ENCODE data around the gene CARS2.
"Not testable (repeated sequence)": the region's sequence is repeated elsewhere in the genome, so short reads cannot be mapped to it uniquely, and the experiment has no call there.

CARS2 gene

DNA sequence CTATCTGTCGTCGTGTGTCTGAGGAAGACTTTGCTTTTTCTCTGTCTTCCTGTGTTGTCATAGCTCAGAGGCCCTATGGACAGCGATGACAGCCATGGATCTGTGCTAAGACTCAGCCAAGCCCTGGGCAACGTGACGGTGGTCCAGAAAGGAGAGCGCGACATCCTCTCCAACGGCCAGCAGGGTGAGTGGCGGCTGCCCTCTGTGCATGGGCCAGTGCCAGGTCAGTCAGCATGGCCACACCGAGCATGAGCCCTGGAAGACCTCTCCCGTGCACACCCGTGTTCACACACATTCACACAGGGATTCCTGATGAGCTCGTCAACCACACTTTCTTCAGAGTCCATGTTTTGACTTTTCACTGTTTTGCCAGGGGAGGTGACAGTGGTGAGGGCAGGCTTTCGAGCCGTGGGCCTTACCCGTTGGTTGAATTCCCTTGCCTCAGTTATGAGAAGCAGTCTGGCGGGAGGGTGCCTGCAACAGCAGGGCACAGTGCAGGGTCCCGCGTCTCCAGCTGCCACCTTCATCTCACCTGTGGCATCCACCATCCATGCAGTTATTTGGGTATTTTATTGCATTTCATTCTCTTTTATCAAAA lies 70.4 kb downstream of the CARS2 start:
- DNase-seq, result no peak

DNA sequence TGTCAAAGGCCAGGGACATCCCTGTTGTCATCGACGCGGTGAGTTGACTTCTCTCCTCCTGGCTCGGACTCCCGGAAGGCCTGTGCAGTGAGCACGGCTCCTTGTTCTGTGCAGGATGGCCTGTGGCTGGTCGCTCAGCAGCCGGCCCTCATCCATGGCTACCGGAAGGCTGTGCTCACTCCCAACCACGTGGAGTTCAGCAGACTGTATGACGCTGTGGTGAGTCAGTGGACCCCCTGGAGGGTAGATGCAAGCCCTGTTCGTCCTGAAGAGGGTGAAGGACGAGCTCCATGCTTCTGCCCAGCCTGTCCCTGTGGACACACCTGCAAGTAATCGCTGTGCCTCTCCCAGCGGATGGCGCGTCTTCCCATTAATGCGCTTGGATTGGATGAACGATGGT lies 71.4 kb downstream of the CARS2 start:
- no peak for DNase-seq

DNA sequence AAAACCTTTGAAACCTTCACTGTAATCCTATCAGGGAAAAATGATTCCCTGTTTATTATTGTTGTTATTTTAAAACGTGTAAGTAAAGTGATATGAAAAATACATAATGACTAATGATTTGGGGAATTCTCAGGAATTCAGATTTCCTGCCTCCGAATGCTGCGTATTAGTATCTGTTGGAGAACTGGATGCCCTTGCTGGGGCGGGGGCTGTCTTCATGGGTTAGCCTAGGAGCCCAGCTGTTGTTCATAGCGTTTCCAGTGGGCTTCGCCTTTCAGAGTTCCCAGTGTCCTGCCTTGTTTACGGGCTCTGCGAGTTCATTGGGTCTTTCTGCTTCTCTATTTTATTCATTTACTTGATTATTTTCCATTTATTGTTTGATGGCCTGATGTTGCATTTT lies 72.1 kb downstream of the CARS2 start:
- no peak for DNase-seq

DNA sequence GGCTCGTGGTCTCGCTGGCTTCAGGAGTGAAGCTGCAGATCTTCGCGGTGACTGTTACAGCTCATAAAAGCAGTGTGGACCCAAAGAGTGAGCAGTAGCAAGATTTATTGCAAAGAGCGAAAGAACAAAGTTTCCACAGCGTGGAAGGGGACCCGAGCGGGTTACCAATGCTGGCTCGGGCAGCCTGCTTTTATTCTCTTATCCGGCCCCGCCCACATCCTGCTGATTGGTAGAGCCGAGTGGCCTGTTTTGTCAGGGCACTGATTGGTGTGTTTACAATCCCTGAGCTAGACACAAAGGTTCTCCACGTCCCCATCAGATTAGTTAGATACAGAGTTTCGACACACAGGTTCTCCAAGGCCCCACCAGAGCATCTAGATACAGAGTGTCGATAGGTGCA lies 73.7 kb downstream of the CARS2 start:
- not testable (repeated sequence) for DNase-seq

DNA sequence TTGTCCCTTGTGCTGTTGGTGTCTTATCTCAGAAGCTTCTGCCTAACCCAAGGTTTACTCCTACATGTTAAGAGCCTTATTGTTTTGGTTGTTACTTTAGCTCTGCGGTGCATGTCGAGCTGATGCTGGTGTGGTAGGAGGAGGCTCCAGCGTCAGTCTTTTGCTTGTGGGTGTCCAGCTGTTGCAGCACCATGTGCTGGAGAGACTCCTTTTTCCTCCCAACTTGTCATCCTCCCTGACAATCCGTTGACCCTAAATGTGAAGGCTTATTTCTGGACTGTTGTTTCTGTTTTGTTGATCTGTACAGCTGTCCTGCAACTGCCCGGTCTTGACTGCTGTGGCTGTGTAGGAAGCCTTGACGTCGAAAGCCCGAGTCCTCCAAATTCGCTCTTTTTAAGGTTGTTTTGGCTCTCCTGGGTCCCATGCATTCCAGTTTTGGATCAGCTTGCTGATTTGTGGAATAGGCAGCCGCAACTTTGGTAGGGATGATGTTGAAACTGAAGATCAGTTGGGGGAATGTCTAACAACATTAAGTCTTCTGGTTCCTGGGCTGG lies 75.3 kb downstream of the CARS2 start:
- no peak for DNase-seq

DNA sequence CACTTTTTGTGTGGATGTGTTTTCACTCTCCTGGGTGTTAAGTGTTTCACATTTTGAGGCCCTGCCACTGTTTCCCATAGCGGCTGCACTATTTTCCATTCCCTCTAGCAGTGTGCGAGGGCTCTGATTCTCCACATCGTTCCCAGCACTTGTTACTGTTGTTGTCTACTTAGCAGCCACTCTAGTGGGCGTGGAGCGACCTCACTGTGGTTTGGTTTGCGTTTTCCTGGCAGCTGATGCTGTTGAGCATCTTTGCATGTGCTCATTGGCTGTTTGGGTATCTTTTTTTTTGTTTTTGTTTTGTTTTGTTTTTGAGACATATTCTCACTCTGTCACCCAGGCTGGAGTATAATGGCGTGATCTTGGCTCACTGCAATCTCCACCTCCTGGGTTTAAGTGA lies 76.2 kb downstream of the CARS2 start:
- DNase-seq, result no peak

DNA sequence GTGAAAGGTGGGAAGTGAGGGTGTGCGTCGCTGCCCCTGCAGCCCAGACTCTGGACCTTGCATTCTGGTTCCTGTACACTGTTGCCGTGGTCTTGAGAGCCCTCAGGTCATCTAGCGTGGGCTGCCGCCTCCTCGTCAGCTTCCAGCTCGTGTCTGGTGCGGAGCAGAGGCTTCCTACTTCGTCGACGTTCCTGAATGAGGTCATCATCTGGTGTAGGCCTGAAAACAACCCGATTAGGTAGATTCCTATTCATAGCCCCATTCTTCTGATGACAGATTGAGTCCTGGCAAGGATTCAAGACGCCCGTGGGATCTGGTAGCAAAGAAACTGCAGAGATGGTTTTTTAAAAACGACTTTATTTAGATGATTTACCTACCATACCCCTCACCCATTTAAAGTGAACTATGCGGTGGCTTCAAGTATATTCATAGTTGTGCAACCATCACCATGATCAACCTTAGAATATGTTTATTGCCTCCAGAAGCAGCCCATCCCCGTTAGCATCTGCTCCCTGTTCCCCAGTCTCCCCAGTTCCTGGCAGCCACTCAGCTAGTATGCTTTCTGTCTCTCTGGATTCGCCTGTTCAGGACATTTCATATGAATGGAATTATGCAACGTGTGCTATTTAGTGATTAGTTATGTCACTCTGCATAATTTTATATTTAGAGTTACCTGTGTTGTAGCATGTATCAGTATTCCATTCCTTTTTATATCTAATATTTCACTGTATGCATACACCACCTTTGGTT lies 76.8 kb downstream of the CARS2 start:
- no peak for DNase-seq

DNA sequence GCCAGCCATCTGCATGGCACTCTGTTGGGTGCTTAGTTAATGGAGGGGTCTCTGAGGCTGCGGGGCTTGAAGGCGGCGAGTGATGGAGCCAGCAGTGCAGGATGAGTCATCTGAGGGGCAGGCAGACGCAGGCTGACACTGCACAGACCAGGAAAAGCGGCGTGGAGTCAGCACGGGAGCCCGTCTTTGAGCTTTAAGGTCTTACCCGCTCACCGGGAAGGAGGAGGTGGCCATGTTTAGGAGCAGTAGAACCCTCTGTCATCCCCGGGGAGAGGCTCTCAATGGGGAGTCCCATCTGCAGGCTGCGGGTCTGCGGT lies 77.5 kb downstream of the CARS2 start:
- DNase-seq, result no peak

DNA sequence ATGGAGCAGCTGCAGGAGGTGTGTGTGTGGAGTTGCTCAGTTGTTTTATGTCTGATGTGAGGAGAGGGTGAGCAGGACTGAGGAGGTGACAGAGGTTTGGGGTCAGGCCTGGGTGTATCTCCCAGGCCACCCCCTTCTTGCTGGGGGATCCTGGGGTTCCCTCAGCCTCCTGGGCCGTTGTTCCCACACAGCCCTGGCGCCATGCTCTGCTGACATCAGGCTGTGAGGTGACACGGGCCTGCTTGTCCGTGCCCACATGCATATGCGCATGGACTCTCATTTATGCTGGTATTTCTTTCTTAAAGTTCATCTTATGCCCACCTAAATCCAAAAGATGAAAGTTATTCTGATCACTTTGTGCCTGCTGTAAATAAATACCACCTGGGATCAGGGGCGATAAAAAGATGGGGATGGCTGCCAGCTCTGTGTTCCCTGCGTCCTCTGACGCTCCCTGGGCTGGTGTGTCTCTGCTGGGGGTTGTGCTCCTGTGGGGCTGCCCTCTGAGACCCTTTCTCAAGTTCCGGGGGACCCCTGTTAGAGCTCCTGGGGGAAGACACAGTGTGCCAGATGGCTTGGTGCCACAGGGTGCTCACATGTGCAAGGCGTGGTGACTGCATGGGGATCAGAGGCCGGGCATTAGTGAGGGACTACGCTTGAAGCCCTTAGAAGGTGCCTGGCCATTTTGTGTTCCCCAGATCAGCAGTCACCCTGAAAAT lies 78.0 kb downstream of the CARS2 start:
- no peak for DNase-seq

DNA sequence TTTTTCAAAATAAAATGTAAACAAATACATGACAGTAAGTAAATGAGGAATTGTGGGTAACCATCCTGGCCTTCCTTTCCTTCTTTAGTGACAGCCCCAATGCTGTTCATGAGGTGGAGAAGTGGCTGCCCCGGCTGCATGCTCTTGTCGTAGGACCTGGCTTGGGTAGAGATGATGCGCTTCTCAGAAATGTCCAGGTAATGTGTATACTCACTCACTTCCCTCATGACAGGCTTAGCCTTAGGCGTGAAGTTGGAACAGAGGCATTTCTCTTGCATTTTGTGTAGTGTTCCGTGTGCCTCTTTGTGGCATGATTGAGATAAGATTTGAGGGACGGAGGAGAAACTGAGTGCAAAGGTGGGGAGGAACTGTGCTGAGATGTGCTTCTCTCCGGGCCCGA lies 78.6 kb downstream of the CARS2 start:
- DNase-seq, result no peak

DNA sequence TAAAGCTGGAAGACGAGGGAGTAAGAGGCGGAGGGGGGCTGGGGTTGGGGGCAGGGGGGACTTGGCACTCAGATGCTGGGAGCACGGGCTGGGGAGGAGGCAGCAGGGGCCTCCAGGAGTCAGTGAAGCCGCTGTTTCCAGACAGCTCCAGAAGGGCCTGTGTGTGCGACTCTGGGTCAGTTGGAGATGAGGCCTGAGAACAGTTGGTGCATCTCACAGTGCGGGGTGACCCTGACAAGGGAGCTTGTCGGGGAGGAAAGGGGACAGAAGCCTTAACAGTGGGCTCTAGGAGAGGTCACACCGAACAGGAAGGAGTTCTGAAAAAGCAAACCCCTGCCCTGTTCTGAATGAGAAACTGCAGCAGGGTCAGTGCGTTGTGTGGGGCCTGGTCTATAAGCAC lies 79.4 kb downstream of the CARS2 start:
- DNase-seq, result no peak

DNA sequence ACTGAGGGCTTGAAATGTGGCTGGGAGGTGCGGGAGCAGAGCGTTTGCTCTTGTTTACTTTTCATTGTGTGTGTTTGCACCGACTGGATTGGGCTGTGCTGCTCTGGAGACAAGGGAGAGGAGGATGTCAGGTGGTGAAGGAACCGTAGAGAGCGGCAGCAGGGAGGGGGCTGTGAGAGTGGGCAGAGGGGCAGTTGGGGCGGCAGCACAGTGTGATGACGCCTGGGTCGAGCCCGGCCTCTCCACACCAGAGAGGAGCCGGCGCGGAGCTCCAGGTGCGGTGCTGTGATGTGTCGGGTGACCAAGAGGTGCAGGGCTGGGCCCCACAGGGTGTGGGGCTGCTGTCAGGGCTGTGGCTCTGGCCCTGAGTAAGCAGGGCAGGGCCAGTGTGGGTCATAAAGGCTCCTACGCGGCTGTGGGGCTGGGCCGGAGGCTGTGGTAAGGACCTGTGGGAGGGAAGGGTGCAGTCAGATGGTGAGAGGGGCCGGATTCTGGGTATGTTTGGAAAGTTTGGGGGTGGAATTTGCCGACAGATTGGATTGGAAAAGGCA lies 80.1 kb downstream of the CARS2 start:
- no peak for DNase-seq

DNA sequence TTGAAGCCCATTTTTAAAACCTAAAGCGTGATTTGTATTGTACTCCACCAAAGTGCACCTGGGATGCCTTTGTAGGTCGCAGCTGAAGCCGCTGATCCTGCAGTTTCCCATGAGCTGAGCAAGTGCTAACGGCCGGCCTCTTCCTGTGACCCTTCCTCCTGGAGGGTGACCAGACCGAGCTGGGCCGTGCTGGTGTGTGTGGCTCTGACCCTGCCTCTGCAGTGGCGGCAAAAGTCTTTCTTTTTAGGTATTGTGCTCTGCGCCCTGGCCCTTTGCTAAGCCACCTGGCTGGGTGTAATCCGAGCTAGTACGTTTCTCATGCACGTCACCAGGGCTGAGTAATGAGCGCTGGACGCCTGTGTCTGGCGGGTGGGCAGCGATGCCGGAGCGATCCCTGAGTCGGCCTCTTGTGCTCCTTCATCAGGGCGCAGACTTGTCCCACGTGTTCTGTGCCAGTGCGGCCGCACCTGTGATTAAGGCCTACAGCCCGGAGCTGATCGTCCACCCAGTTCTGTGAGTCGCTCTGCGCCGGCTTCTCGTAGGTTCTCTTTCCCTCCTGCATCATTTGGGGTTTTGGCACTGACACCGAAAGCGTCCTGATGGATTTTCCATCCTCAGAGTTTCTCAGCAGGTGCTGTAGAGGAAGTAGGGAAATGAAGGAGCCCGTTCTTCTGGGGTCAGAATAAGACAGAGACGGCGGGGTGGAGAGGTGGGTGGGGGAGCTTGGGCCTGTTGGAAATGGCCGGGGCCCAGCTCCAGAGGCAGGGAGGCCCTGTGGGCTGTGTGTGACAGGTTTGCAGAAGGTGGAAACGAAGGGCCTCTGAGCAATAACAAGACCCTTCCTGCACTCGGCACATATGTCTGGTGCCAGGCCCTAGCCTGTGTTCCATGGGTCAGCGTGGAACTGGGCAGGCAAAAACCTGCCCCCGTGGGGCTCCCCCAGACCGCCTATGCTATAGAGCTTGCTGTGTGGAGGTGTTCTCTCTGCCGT lies 80.9 kb downstream of the CARS2 start:
- no peak for DNase-seq

DNA sequence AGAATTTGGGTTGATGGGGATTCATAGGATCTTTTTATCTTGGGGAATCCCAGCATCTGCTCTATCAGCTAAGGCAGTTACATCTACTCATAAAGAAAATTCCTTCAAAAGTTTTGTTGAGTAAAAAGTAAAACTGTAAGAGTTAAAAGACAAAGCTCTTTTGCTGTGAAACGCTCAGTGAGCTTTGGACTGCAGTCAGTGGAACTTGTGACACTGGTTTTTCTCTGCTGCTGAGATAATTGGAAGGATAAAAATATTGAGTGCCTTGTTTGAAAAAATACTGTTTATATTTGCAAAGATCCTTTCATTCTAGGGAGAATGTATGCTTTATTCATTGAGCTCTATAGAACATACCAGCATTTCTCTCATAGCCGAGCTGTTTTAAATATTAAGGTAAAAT lies 85.3 kb downstream of the CARS2 start:
- DNase-seq, result no peak

DNA sequence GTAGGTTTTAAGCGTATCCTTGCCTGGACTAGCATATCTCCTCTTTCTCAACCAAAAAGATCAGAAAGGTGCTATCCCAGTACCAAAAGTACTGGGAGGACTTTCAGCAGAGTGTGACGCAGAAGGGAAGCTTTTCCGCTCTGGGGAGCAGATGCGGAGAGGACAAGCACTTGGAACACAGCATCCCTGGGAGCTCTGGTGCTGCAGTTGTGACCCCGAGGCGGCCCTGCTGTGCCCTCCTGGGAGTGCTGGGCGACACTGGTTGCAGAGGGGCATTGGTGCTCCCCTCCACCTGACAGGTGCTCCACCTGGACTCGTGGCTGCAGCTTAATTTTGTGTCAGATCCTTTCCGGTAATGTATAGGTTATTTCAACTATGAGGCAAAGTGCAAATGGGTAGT lies 87.1 kb downstream of the CARS2 start:
- DNase-seq, result no peak

DNA sequence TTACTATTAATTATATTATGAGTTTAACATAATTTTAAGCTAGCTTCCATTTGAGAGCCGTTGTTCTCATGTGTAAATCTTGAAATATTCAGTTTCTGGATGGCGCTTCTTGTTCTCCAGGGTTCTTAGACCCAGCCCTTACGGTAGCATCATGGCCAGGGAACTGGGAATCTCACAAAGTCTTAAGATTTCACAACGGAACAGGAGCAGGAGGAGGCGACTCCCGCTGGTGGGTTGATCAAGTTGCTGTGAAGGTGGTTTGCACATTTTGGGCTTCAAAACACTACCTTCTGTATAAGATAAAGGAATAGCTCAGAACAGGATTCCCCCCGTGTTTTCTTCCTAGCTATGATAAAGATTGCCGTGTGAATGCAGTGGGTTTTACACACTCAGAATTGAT lies 87.7 kb downstream of the CARS2 start:
- DNase-seq, result no peak

DNA sequence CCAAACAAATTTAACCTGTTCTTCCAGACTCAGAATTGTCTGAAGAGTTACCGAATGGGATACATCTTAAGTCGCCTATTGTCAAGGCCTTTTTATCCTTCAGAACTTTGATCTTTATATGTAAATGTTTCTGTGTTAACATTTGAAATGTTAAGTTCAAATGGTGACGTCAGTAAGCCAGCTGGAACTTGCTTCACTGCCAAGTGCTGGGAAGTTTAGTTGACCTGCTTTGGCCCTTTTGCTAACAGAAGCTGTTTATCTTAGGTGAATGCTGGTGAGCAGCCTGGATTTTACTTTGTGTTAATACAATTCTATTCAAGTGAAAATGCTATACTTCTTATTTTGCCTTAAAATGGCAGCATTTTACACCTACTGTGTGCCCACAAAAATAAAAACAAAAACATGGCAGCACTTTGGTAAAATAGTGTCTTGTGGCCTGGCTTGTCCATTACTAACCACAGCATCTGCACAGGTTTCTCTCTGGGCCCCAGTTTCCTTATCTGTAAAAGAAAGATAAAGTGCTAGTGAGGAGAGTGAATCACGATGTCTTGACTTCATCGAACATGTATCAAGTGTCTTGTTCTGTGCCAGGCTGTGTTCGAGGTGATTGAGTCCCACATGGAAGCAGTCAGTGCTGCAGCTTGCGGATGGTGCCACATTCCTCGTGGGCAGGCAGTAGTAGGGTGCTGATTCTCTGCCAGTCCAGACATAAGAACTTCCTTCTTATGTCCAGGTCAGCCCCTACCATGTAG lies 88.4 kb downstream of the CARS2 start:
- DNase-seq, result no peak

DNA sequence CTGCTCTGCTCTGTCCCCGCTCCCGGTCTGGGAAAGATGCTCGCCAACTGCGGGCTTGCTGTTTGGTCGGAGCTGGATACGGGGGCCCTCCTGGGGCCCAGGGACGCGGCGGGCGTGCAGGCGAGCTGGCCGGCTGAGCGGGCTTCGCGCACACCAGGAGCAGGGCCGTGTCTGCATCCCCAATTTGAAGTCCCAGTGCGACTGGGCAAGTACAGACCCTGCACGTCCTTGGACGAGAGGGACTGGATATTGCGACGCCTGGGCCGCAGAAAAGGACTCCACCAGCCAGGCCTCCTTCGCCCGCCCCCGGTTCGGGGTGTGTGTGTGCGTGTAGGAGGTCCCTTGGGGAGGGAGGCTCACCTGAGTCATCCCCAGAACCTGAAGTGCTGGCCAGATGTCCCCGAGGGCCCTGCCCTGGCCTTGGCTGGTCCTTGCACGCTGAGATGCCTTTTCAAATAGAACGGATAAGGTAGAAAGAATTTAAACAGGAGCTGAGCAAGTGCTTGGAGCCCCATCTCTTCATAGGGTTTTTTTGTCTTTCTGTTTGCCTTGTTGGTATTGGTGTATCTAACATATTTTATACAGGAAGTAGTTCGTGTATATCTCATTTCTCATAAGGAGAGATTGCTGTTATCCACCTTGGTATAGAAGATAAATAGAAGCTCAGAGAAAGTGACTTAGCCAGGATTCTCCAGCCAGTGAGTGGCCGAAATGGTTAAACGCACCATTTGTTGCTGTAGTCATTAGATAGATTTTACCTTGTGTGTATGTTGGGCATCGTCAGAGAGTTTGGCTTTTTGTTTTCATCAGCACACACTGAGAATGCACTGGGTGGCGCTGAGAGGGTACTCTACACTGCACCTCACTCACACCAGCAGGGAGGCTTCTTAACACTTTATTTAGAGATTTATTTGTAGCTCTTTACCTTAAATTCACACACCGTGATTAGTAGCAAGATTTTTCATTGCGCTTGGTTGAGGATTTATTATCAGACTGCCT lies 89.5 kb downstream of the CARS2 start:
- DNase-seq, result no peak

DNA sequence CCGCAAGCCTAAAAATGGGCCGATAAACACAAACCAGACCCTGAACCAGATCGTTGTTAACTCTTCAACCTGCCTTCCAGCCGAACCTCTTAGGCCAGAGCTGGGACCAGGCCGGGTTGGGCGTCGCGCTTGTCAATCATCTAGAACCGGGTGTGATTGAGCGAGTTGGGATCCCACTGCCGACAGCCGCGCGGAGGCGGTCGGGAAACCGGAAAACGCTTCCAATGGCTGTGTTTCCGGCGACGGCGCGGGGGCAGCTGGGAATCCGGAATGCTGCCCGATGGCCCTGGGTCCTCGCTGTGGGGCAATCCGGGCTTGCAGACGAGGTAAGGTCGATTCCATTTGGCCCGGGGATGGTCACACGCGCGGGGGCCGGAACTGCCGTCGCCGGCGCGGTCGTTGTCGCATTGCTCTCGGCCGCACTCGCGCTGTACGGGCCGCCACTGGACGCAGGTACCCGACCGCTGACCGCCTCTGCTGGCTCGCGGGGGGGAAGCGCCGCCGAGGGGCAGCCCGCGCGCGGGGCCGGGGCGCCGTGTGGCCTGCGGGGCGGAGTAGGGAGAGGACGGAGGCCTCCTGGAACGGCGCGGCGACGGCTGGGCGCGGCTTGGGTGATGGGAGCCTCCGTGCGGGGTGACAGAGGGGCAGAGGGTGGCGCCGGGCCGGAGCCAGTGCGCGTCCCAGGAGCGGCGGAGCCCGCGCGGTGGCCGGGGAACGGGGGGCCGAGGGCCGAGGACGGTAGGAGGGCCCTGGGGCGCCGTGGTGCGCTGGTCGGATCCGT lies 90.4 kb downstream of the CARS2 start, which contains the start of gene NAXD:
NAXD (plus strand) TSS at position 224 of the 781 bp plus-strand sequence; CDS start at position 281, 57 bp downstream.
- DNase-seq, result peak in 1 of 2 experiments; percentile 58

DNA sequence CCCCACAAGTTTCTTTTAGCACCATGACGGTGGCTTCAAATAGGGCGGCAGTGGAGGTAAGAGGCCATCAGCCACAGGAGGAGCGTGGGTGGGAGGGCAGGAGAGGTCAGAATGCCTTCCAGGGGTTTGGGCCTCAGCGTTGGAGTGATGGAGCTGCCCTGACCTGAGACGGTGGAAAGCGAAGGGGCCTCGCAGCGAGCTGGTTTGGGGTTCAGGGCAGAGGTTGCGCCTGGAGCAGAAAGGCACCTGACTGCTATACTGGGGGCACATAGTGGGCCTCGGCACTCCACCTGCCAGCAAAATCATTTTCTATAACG lies 91.0 kb downstream of the CARS2 start:
- no peak for DNase-seq

Data from SW 1271 (cell line).